ENCODE data around the gene NAA25.
"Not testable (repeated sequence)": the region's sequence is repeated elsewhere in the genome, so short reads cannot be mapped to it uniquely, and the experiment has no call there.

Gene NAA25

DNA sequence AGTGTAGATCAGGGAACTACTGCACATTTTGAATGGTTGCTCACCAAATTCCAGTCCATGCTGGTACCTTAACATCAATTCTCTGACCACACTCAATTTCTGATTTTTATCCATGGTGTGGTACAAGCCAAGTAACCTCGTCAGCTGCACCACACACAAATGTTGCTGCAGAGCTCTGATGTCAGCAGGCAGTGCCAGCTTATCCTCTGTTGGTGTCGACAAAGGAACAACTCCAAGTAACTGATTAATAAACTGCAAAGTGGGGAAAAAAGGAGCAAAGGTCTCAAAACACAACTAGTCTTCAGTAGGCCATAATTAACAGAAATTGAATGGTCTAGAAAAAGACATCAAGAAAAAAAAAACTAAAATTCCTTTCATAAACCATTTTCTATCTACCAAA lies 47.4 kb downstream of the NAA25 start:
- Histone ChIP-seq H2BK120ac (ENCODE audit: low read depth, low read length) (no peak overlapping the region), H3K4ac (ENCODE audit: low read depth in 1 of 2, low read length in 2 of 2) (no peak overlapping the region), H4K91ac (ENCODE audit: low read length) (no peak overlapping the region), H3K9ac (ENCODE audit: low read length) (no peak overlapping the region), H3K27me3 (ENCODE audit: control insufficient read depth in 1 of 2, insufficient read depth in 1 of 2, low read length in 2 of 2) (no peaks in the 10 kb centered on the region), H3K4me3 (ENCODE audit: insufficient read depth in 1 of 2, low read depth in 1 of 2, low read length in 2 of 2) (no peak overlapping the region), H3K27ac (ENCODE audit: low read length, poor library complexity, severe bottlenecking) (no peak overlapping the region), H4K8ac (ENCODE audit: low read length) (no peak overlapping the region), H3K4me2 (ENCODE audit: low read length, poor library complexity, severe bottlenecking) (no peak overlapping the region), H2BK12ac (ENCODE audit: low read length in 2 of 2) (no peak overlapping the region), H3K14ac (ENCODE audit: low read length in 2 of 2) (no peak overlapping the region), H2BK5ac (ENCODE audit: low read depth, low read length, poor library complexity, severe bottlenecking) (no peak overlapping the region), H2AFZ (ENCODE audit: low read depth, low read length) (no peak overlapping the region), H2BK15ac (ENCODE audit: low read depth, poor library complexity, severe bottlenecking) (no peak overlapping the region), H3K9me3 (ENCODE audit: control insufficient read depth, low read length) (no peaks in the 10 kb centered on the region), H3K4me1 (ENCODE audit: control insufficient read depth, insufficient read depth, low read depth, low read length) (no peaks in the 10 kb centered on the region), H3K18ac (ENCODE audit: low read depth in 1 of 2, low read length in 2 of 2) (no peak overlapping the region), H3K79me1 (replicated peaks; ENCODE audit: low read length, poor library complexity, severe bottlenecking) (peaks cover 6% of the 10 kb centered on the region), H3K36me3 (ENCODE audit: control insufficient read depth in 1 of 2, insufficient read depth in 2 of 2, low read depth in 1 of 2, low read length in 2 of 2) (peaks cover 27 to 82% of the 10 kb centered on the region in 2 experiments), H2AK5ac (ENCODE audit: low read length, severe bottlenecking) (no peak overlapping the region), H3K23ac (ENCODE audit: low read length in 2 of 2) (no peak overlapping the region)
- 100% methylated on average over 1 of the region's 2 CpGs for WGBS
- DNase-seq, result no peak

GRCh38 chr12:112049351-112049750 lies 59.2 kb downstream of the NAA25 start:
- Histone ChIP-seq H2BK120ac (ENCODE audit: low read depth, low read length) (no peak overlapping the region), H3K9ac (ENCODE audit: low read length) (no peak overlapping the region), H3K9me3 (ENCODE audit: control insufficient read depth, low read length) (no peaks in the 10 kb centered on the region), H3K4ac (ENCODE audit: low read depth in 1 of 2, low read length in 2 of 2) (no peak overlapping the region), H3K27ac (ENCODE audit: low read length, poor library complexity, severe bottlenecking) (no peak overlapping the region), H4K91ac (ENCODE audit: low read length) (no peak overlapping the region), H3K79me1 (replicated peaks; ENCODE audit: low read length, poor library complexity, severe bottlenecking) (peaks cover 21% of the 10 kb centered on the region), H3K18ac (ENCODE audit: low read depth in 1 of 2, low read length in 2 of 2) (no peak overlapping the region), H2AFZ (ENCODE audit: low read depth, low read length) (no peak overlapping the region), H2BK12ac (ENCODE audit: low read length in 2 of 2) (no peak overlapping the region), H2AK5ac (ENCODE audit: low read length, severe bottlenecking) (no peak overlapping the region), H3K23ac (ENCODE audit: low read length in 2 of 2) (no peak overlapping the region), H3K27me3 (ENCODE audit: control insufficient read depth in 1 of 2, insufficient read depth in 1 of 2, low read length in 2 of 2) (no peaks in the 10 kb centered on the region), H3K4me2 (ENCODE audit: low read length, poor library complexity, severe bottlenecking) (no peak overlapping the region), H2BK5ac (ENCODE audit: low read depth, low read length, poor library complexity, severe bottlenecking) (no peak overlapping the region), H3K36me3 (ENCODE audit: control insufficient read depth in 1 of 2, insufficient read depth in 2 of 2, low read depth in 1 of 2, low read length in 2 of 2) (peaks cover 25 to 90% of the 10 kb centered on the region in 2 experiments), H3K14ac (ENCODE audit: low read length in 2 of 2) (no peak overlapping the region), H4K8ac (ENCODE audit: low read length) (no peak overlapping the region), H2BK15ac (ENCODE audit: low read depth, poor library complexity, severe bottlenecking) (no peak overlapping the region), H3K4me3 (ENCODE audit: insufficient read depth in 1 of 2, low read depth in 1 of 2, low read length in 2 of 2) (no peak overlapping the region), H3K4me1 (ENCODE audit: control insufficient read depth, insufficient read depth, low read depth, low read length) (no peaks in the 10 kb centered on the region)
- WGBS, result 98% methylated on average over 13 of the region's 13 CpGs
- DNase-seq, result no peak

GRCh38 chr12:112046003-112046402 lies 62.6 kb downstream of the NAA25 start:
- Histone ChIP-seq H2BK5ac (ENCODE audit: low read depth, low read length, poor library complexity, severe bottlenecking) (no peak overlapping the region), H3K4me1 (ENCODE audit: control insufficient read depth, insufficient read depth, low read depth, low read length) (no peaks in the 10 kb centered on the region), H3K4me3 (ENCODE audit: insufficient read depth in 1 of 2, low read depth in 1 of 2, low read length in 2 of 2) (no peak overlapping the region), H2BK12ac (ENCODE audit: low read length in 2 of 2) (no peak overlapping the region), H4K91ac (ENCODE audit: low read length) (no peak overlapping the region), H3K4me2 (ENCODE audit: low read length, poor library complexity, severe bottlenecking) (no peak overlapping the region), H2AK5ac (ENCODE audit: low read length, severe bottlenecking) (no peak overlapping the region), H2BK15ac (ENCODE audit: low read depth, poor library complexity, severe bottlenecking) (no peak overlapping the region), H3K9me3 (ENCODE audit: control insufficient read depth, low read length) (no peaks in the 10 kb centered on the region), H4K8ac (ENCODE audit: low read length) (peak overlapping the region; percentile 1), H3K18ac (ENCODE audit: low read depth in 1 of 2, low read length in 2 of 2) (no peak overlapping the region), H3K14ac (ENCODE audit: low read length in 2 of 2) (no peak overlapping the region), H3K27me3 (ENCODE audit: control insufficient read depth in 1 of 2, insufficient read depth in 1 of 2, low read length in 2 of 2) (no peaks in the 10 kb centered on the region), H3K23ac (ENCODE audit: low read length in 2 of 2) (no peak overlapping the region), H3K36me3 (ENCODE audit: control insufficient read depth in 1 of 2, insufficient read depth in 2 of 2, low read depth in 1 of 2, low read length in 2 of 2) (peaks cover 23 to 89% of the 10 kb centered on the region in 2 experiments), H3K27ac (ENCODE audit: low read length, poor library complexity, severe bottlenecking) (no peak overlapping the region), H3K9ac (ENCODE audit: low read length) (no peak overlapping the region), H3K4ac (ENCODE audit: low read depth in 1 of 2, low read length in 2 of 2) (no peak overlapping the region), H3K79me1 (replicated peaks; ENCODE audit: low read length, poor library complexity, severe bottlenecking) (peaks cover 13% of the 10 kb centered on the region), H2BK120ac (ENCODE audit: low read depth, low read length) (no peak overlapping the region), H2AFZ (ENCODE audit: low read depth, low read length) (no peak overlapping the region)
- WGBS, result 71% methylated on average over 3 of the region's 4 CpGs
- peak; percentile 43 for DNase-seq

GRCh38 chr12:112036614-112037013 lies 72.0 kb downstream of the NAA25 start:
- not testable (repeated sequence) for DNase-seq; H3K27me3 ChIP-seq (ENCODE audit: control insufficient read depth in 1 of 2, insufficient read depth in 1 of 2, low read length in 2 of 2); H3K4me3 ChIP-seq (ENCODE audit: insufficient read depth in 1 of 2, low read depth in 1 of 2, low read length in 2 of 2); H3K79me1 ChIP-seq (replicated peaks; ENCODE audit: low read length, poor library complexity, severe bottlenecking); H3K18ac ChIP-seq (ENCODE audit: low read depth in 1 of 2, low read length in 2 of 2); H3K4me2 ChIP-seq (ENCODE audit: low read length, poor library complexity, severe bottlenecking); H3K14ac ChIP-seq (ENCODE audit: low read length in 2 of 2); H3K4ac ChIP-seq (ENCODE audit: low read depth in 1 of 2, low read length in 2 of 2); H3K27ac ChIP-seq (ENCODE audit: low read length, poor library complexity, severe bottlenecking); H3K23ac ChIP-seq (ENCODE audit: low read length in 2 of 2); H3K4me1 ChIP-seq (ENCODE audit: control insufficient read depth, insufficient read depth, low read depth, low read length); H2BK12ac ChIP-seq (ENCODE audit: low read length in 2 of 2); H2BK120ac ChIP-seq (ENCODE audit: low read depth, low read length); H2AFZ ChIP-seq (ENCODE audit: low read depth, low read length); H2BK5ac ChIP-seq (ENCODE audit: low read depth, low read length, poor library complexity, severe bottlenecking); H4K91ac ChIP-seq (ENCODE audit: low read length); H2AK5ac ChIP-seq (ENCODE audit: low read length, severe bottlenecking); H4K8ac ChIP-seq (ENCODE audit: low read length); H3K9ac ChIP-seq (ENCODE audit: low read length); H3K9me3 ChIP-seq (ENCODE audit: control insufficient read depth, low read length); H2BK15ac ChIP-seq (ENCODE audit: low read depth, poor library complexity, severe bottlenecking)
- H3K36me3 ChIP-seq (ENCODE audit: control insufficient read depth in 1 of 2, insufficient read depth in 2 of 2, low read depth in 1 of 2, low read length in 2 of 2), result peaks cover 12 to 89% of the 10 kb centered on the region in 2 experiments
- 85% methylated on average over 3 of the region's 12 CpGs for WGBS

Measured in mesenchymal stem cell (in vitro differentiated cells and primary cell).